Measurements from ENCODE around the gene IGFBP5. TPM values are rescaled to one million over a fixed set of nuclear protein-coding genes. Genes with fewer than 3 reads are reported as not detected.

The IGFBP5 gene
- total and polyA plus RNA-seq, 2 experiments from 2014 or later = 37.9 to 117 TPM

GRCh38 chr2:216673609-216674008 lies 21.7 kb downstream of the IGFBP5 start:
- H3K9me2 ChIP-seq (ENCODE audit: insufficient read depth) = no peaks in the 10 kb centered on the region
- 79 to 80% methylated on average over 9 of the region's 9 CpGs for WGBS, 2 experiments (ENCODE audit: low coverage in 1 of 2, low lambda C conversion rate in 2 of 2, missing lambda C conversion rate in 2 of 2)
- H4K20me1 ChIP-seq (ENCODE audit: insufficient read depth) = no peaks in the 10 kb centered on the region
- no peaks in the 10 kb centered on the region for H3K36me3 ChIP-seq (ENCODE audit: low read depth)
- TF ChIP-seq EZH2phosphoT487 (IDR thresholded peaks at IDR 0.05; ENCODE audit: insufficient read depth, low read depth) = no peak
- no peak for TF ChIP-seq EZH2 (IDR thresholded peaks at IDR 0.05; ENCODE audit: insufficient read depth, poor library complexity, severe bottlenecking)
- H3K4me2 ChIP-seq (ENCODE audit: unreplicated experiment) = no peak overlapping the region
- H2AFZ ChIP-seq = no peak overlapping the region
- 0 out of 2 replicates have a peak, but pooled peaks cover 6% of the 10 kb centered on the region for H3F3A ChIP-seq (ENCODE audit: insufficient read depth)
- no peak overlapping the region for H3K27ac ChIP-seq
- no peak overlapping the region for H3K9ac ChIP-seq
- no peaks in the 10 kb centered on the region for H3K9me3 ChIP-seq (ENCODE audit: low read depth)
- DNase-seq = no peak
- H3K4me1 ChIP-seq (ENCODE audit: insufficient read depth) = no peaks in the 10 kb centered on the region
- H3K79me2 ChIP-seq (ENCODE audit: insufficient read depth) = no peaks in the 10 kb centered on the region
- in situ Hi-C loops (cut with MboI) = no loop called here
- no peak overlapping the region for H3K4me3 ChIP-seq
- H3K27me3 ChIP-seq (replicated peaks; ENCODE audit: insufficient read depth) = no peaks in the 10 kb centered on the region

GRCh38 chr2:216673021-216673420 lies 22.3 kb downstream of the IGFBP5 start:
- Histone ChIP-seq H2AFZ (no peak overlapping the region), H3F3A (ENCODE audit: insufficient read depth) (0 out of 2 replicates have a peak, but pooled peaks cover 6% of the 10 kb centered on the region), H4K20me1 (ENCODE audit: insufficient read depth) (no peaks in the 10 kb centered on the region), H3K4me1 (ENCODE audit: insufficient read depth) (no peaks in the 10 kb centered on the region), H3K36me3 (ENCODE audit: low read depth) (no peaks in the 10 kb centered on the region), H3K4me3 (no peak overlapping the region), H3K9me3 (ENCODE audit: low read depth) (no peaks in the 10 kb centered on the region), H3K9me2 (ENCODE audit: insufficient read depth) (no peaks in the 10 kb centered on the region), H3K9ac (no peak overlapping the region), H3K27me3 (replicated peaks; ENCODE audit: insufficient read depth) (no peaks in the 10 kb centered on the region), H3K27ac (no peak overlapping the region), H3K79me2 (ENCODE audit: insufficient read depth) (no peaks in the 10 kb centered on the region), H3K4me2 (ENCODE audit: unreplicated experiment) (no peak overlapping the region)
- no peak for DNase-seq
- in situ Hi-C loops (cut with MboI) = no loop called here
- WGBS, 2 experiments (ENCODE audit: low coverage in 1 of 2, low lambda C conversion rate in 2 of 2, missing lambda C conversion rate in 2 of 2) = 71 to 86% methylated on average over 9 to 10 of the region's 10 CpGs
- TF ChIP-seq EZH2phosphoT487 (IDR thresholded peaks at IDR 0.05; ENCODE audit: insufficient read depth, low read depth) = no peak

GRCh38 chr2:216672466-216672865 lies 22.9 kb downstream of the IGFBP5 start:
- no peak for DNase-seq
- H3K36me3 ChIP-seq (ENCODE audit: low read depth) = no peaks in the 10 kb centered on the region
- no peaks in the 10 kb centered on the region for H3K27me3 ChIP-seq (replicated peaks; ENCODE audit: insufficient read depth)
- 0 out of 2 replicates have a peak, but pooled peaks cover 6% of the 10 kb centered on the region for H3F3A ChIP-seq (ENCODE audit: insufficient read depth)
- no peaks in the 10 kb centered on the region for H3K9me2 ChIP-seq (ENCODE audit: insufficient read depth)
- 85 to 88% methylated on average over 9 to 10 of the region's 10 CpGs for WGBS, 2 experiments (ENCODE audit: low coverage in 1 of 2, low lambda C conversion rate in 2 of 2, missing lambda C conversion rate in 2 of 2)
- no peaks in the 10 kb centered on the region for H3K4me1 ChIP-seq (ENCODE audit: insufficient read depth)
- no peaks in the 10 kb centered on the region for H3K9me3 ChIP-seq (ENCODE audit: low read depth)
- no peaks in the 10 kb centered on the region for H3K79me2 ChIP-seq (ENCODE audit: insufficient read depth)
- in situ Hi-C loops (cut with MboI) = no loop called here
- no peak overlapping the region for H3K9ac ChIP-seq
- H2AFZ ChIP-seq = no peak overlapping the region
- no peak overlapping the region for H3K27ac ChIP-seq
- TF ChIP-seq EZH2 (IDR thresholded peaks at IDR 0.05; ENCODE audit: insufficient read depth, poor library complexity, severe bottlenecking) (no peak), EZH2phosphoT487 (IDR thresholded peaks at IDR 0.05; ENCODE audit: insufficient read depth, low read depth) (no peak)
- no peaks in the 10 kb centered on the region for H4K20me1 ChIP-seq (ENCODE audit: insufficient read depth)
- no peak overlapping the region for H3K4me3 ChIP-seq
- no peak overlapping the region for H3K4me2 ChIP-seq (ENCODE audit: unreplicated experiment)

- no peak for DNase-seq
- in situ Hi-C loops (cut with MboI) = no loop called here
These were observed 23.5 kb downstream of the IGFBP5 start for GRCh38 chr2:216671791-216672343.

GRCh38 chr2:216671081-216671411 lies 24.3 kb downstream of the IGFBP5 start:
- DNase-seq = no peak
- Histone ChIP-seq H3K36me3 (ENCODE audit: low read depth) (no peaks in the 10 kb centered on the region), H3K9ac (no peak overlapping the region), H2AFZ (no peak overlapping the region), H3K27ac (no peak overlapping the region), H3K9me2 (ENCODE audit: insufficient read depth) (no peaks in the 10 kb centered on the region), H3F3A (ENCODE audit: insufficient read depth) (0 out of 2 replicates have a peak, but pooled peaks cover 4% of the 10 kb centered on the region), H3K4me3 (no peak overlapping the region), H4K20me1 (ENCODE audit: insufficient read depth) (no peaks in the 10 kb centered on the region), H3K4me1 (ENCODE audit: insufficient read depth) (no peaks in the 10 kb centered on the region), H3K27me3 (replicated peaks; ENCODE audit: insufficient read depth) (no peaks in the 10 kb centered on the region), H3K9me3 (ENCODE audit: low read depth) (no peaks in the 10 kb centered on the region), H3K79me2 (ENCODE audit: insufficient read depth) (no peaks in the 10 kb centered on the region), H3K4me2 (ENCODE audit: unreplicated experiment) (no peak overlapping the region)
- no peak for TF ChIP-seq EZH2phosphoT487 (IDR thresholded peaks at IDR 0.05; ENCODE audit: insufficient read depth, low read depth)
- no peak for TF ChIP-seq EZH2 (IDR thresholded peaks at IDR 0.05; ENCODE audit: insufficient read depth, poor library complexity, severe bottlenecking)
- 58 to 64% methylated on average over 11 of the region's 11 CpGs for WGBS, 2 experiments (ENCODE audit: low coverage in 1 of 2, low lambda C conversion rate in 2 of 2, missing lambda C conversion rate in 2 of 2)
- in situ Hi-C loops (cut with MboI) = no loop called here

More at GRCh38 chr2:216671791-216672343, 23.5 kb downstream of the IGFBP5 start:
- Histone ChIP-seq H3K36me3 (ENCODE audit: low read depth) (no peaks in the 10 kb centered on the region), H3K27me3 (replicated peaks; ENCODE audit: insufficient read depth) (no peaks in the 10 kb centered on the region), H3K4me3 (no peak overlapping the region), H3F3A (ENCODE audit: insufficient read depth) (0 out of 2 replicates have a peak, but pooled peaks cover 6% of the 10 kb centered on the region), H3K4me2 (ENCODE audit: unreplicated experiment) (no peak overlapping the region), H3K79me2 (ENCODE audit: insufficient read depth) (no peaks in the 10 kb centered on the region), H3K9me2 (ENCODE audit: insufficient read depth) (no peaks in the 10 kb centered on the region), H3K9me3 (ENCODE audit: low read depth) (no peaks in the 10 kb centered on the region), H3K27ac (no peak overlapping the region), H4K20me1 (ENCODE audit: insufficient read depth) (no peaks in the 10 kb centered on the region), H3K4me1 (ENCODE audit: insufficient read depth) (no peaks in the 10 kb centered on the region), H3K9ac (no peak overlapping the region), H2AFZ (no peak overlapping the region)
- 62 to 66% methylated on average over 12 of the region's 12 CpGs for WGBS, 2 experiments (ENCODE audit: low coverage in 1 of 2, low lambda C conversion rate in 2 of 2, missing lambda C conversion rate in 2 of 2)
- TF ChIP-seq EZH2 (IDR thresholded peaks at IDR 0.05; ENCODE audit: insufficient read depth, poor library complexity, severe bottlenecking) = no peak
- TF ChIP-seq EZH2phosphoT487 (IDR thresholded peaks at IDR 0.05; ENCODE audit: insufficient read depth, low read depth) = no peak
